ENCODE data around the gene PRKCZ.

DNA sequence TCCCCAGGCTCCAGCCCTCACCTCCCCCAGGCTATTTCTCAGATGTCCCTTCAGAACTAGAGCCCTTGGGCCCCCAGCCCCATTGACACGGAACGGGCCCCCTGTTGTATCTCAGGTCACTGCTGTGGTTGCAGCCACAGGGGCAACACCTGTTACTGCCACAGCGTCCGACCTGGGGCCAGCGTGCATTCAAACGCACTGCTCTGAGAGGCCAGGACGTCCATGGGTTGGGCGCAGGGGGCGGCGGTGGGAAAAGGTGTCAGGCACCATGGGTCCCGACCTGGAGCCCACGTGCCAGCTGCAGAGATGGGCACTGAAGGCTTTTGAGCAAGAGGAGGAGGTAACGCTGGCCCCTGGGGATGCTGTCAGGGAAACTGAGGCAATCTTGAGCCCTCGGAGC lies 131.1 kb downstream of the PRKCZ start:
- TF ChIP-seq, protein P1, sequence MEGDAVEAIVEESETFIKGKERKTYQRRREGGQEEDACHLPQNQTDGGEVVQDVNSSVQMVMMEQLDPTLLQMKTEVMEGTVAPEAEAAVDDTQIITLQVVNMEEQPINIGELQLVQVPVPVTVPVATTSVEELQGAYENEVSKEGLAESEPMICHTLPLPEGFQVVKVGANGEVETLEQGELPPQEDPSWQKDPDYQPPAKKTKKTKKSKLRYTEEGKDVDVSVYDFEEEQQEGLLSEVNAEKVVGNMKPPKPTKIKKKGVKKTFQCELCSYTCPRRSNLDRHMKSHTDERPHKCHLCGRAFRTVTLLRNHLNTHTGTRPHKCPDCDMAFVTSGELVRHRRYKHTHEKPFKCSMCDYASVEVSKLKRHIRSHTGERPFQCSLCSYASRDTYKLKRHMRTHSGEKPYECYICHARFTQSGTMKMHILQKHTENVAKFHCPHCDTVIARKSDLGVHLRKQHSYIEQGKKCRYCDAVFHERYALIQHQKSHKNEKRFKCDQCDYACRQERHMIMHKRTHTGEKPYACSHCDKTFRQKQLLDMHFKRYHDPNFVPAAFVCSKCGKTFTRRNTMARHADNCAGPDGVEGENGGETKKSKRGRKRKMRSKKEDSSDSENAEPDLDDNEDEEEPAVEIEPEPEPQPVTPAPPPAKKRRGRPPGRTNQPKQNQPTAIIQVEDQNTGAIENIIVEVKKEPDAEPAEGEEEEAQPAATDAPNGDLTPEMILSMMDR (conservative IDR thresholded peaks at IDR 0.05; ENCODE audit: low read length), result no peak
- TF ChIP-seq EZH2phosphoT487 (IDR thresholded peaks at IDR 0.05; ENCODE audit: borderline replicate concordance, low read depth, low read length), result no peak
